HEK293 (cell line): Measurements from ENCODE around the gene TRAM2.

ENCODE experiments used
- CTCF ChIA-PET: fragments of 350-600 bp; formaldehyde crosslinking; extraction: SDS; loops from one replicate; lab custom pipeline; 2021; ENCODE audit warnings: antibody characterized with exemption; lab: Yijun Ruan, JAX
- POLR2A ChIA-PET: fragments of 300-600 bp; formaldehyde crosslinking; extraction: SDS; loops from one replicate; lab custom pipeline; 2020; ENCODE audit warnings: antibody characterized with exemption, inconsistent platforms; lab: Yijun Ruan, JAX
- H3K27ac ChIP-seq: fragments of 200-500 bp; sonication (Bioruptor generic); 2 replicates; pipeline ENCODE4 v1.5.1; 2014; ENCODE audit warnings: low read depth, low read length, control low read depth, inconsistent platforms; ENCODE audit errors: extremely low read depth
- H3K36me3 ChIP-seq, 2 experiments: fragments of 200-500 bp in 1 of 2; sonication (Bioruptor generic) in 1 of 2; 1 replicate in 1 of 2; 2 replicates in 1 of 2; pipeline ENCODE4 v1.5.1; 2014 to 2017; ENCODE audit warnings: inconsistent platforms in 2 of 2, low read length in 2 of 2; ENCODE audit not compliant: control insufficient read depth in 2 of 2, insufficient read depth in 1 of 2
- H3K4me1 ChIP-seq: fragments of 200-500 bp; sonication (Bioruptor generic); 2 replicates; pipeline ENCODE4 v1.5.1; 2014; ENCODE audit warnings: mild to moderate bottlenecking, low read length, inconsistent platforms; ENCODE audit not compliant: control insufficient read depth, insufficient read depth
- H3K4me3 ChIP-seq: 2 replicates; pipeline ENCODE4 v1.5.1; 2011; ENCODE audit warnings: low read depth, mild to moderate bottlenecking, control low read depth, low read length, moderate library complexity
- H3K9me3 ChIP-seq: fragments of 200-500 bp; sonication (Bioruptor generic); 2 replicates; pipeline ENCODE4 v1.5.1; 2014; ENCODE audit warnings: low read depth, low read length, inconsistent platforms; ENCODE audit not compliant: control insufficient read depth, insufficient read depth
- GLI2 ChIP-seq: fragments of 450-650 bp; formaldehyde crosslinking; IDR thresholded peaks from 2 replicates; pipeline ENCODE4; 2017; ENCODE audit warnings: missing biosample characterization, missing genetic modification characterization, low read depth, borderline replicate concordance
- HIC1 ChIP-seq: fragments of 450-650 bp; formaldehyde crosslinking; IDR thresholded peaks from 2 replicates; pipeline ENCODE4 v1.5.1; 2016; ENCODE audit warnings: missing biosample characterization, missing genetic modification characterization
- ZBTB48 ChIP-seq: fragments of 450-650 bp; formaldehyde crosslinking; IDR thresholded peaks from 2 replicates; pipeline ENCODE4 v1.5.1; 2016; ENCODE audit warnings: missing biosample characterization, missing genetic modification characterization
- ZNF10 ChIP-seq: fragments of 450-650 bp; formaldehyde crosslinking; IDR thresholded peaks from 2 replicates; pipeline ENCODE4 v1.5.1; 2017; ENCODE audit warnings: missing biosample characterization, missing genetic modification characterization
- ZNF114 ChIP-seq: fragments of 450-650 bp; formaldehyde crosslinking; IDR thresholded peaks from 2 replicates; pipeline ENCODE4 v1.5.0; 2017; ENCODE audit warnings: missing biosample characterization, missing genetic modification characterization
- ZNF2 ChIP-seq: fragments of 450-650 bp; formaldehyde crosslinking; IDR thresholded peaks from 2 replicates; pipeline ENCODE4 v1.5.1; 2016; ENCODE audit warnings: missing biosample characterization, missing genetic modification characterization
- ZNF266 ChIP-seq: fragments of 450-650 bp; formaldehyde crosslinking; IDR thresholded peaks from 2 replicates; pipeline ENCODE4 v1.5.1; 2016; ENCODE audit warnings: missing biosample characterization, missing genetic modification characterization, low read depth
- ZNF354C ChIP-seq: fragments of 450-650 bp; formaldehyde crosslinking; IDR thresholded peaks from 2 replicates; pipeline ENCODE4 v1.5.1; 2016; ENCODE audit warnings: missing biosample characterization, missing genetic modification characterization, low read depth, borderline replicate concordance
- ZNF362 ChIP-seq: fragments of 450-650 bp; formaldehyde crosslinking; IDR thresholded peaks from 2 replicates; pipeline ENCODE4 v1.5.1; 2016; ENCODE audit warnings: missing biosample characterization, missing genetic modification characterization
- ZNF624 ChIP-seq: fragments of 450-650 bp; formaldehyde crosslinking; IDR thresholded peaks from 2 replicates; pipeline ENCODE4 v1.5.1; 2017; ENCODE audit warnings: missing biosample characterization, missing genetic modification characterization
- ZNF629 ChIP-seq: fragments of 450-650 bp; formaldehyde crosslinking; IDR thresholded peaks from 2 replicates; pipeline ENCODE4 v1.5.1; 2017; ENCODE audit warnings: missing biosample characterization, missing genetic modification characterization
- ZNF701 ChIP-seq: fragments of 450-650 bp; formaldehyde crosslinking; IDR thresholded peaks from 2 replicates; pipeline ENCODE4 v1.5.1; 2016; ENCODE audit warnings: missing biosample characterization, missing genetic modification characterization
- ZNF791 ChIP-seq: fragments of 450-650 bp; formaldehyde crosslinking; IDR thresholded peaks from 2 replicates; pipeline ENCODE4 v1.5.1; 2016; ENCODE audit warnings: missing biosample characterization, missing genetic modification characterization
- TF ChIP-seq, protein P1 (sequence below): fragments of 450-650 bp; formaldehyde crosslinking; IDR thresholded peaks from 2 replicates; pipeline ENCODE4 v1.5.0; 2017; ENCODE audit warnings: missing biosample characterization, missing genetic modification characterization, borderline replicate concordance
- TF ChIP-seq, protein P2 (sequence below): fragments of 450-650 bp; IDR thresholded peaks from 2 replicates; pipeline ENCODE4 v1.5.1; 2018; ENCODE audit warnings: missing biosample characterization, mild to moderate bottlenecking, missing genetic modification characterization

TRAM2 gene

DNA sequence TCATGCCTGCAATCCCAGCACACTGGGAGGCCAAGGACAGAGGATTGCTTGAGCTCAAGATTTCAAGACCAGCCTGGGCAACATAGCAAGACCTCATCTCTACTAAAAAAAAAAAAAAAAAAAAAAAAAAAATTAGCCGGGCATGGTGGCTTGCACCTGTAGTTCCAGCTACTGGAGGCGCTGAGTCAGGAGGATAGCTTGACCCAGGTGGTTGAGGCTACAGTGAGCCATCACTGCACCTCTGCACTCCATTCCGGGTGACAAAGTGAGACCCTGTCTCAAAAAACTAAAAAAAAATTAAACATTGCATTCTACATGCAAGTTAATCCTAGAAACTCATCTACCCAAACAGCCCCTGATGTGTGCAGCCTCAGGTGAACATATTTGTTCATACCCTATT is 7.3 kb upstream of the TRAM2 start:
- TF ChIP-seq ZNF266 (tag by site-specific recombination) (no peak), ZNF362 (tag by site-specific recombination) (peak; percentile 83)
- Histone ChIP-seq H3K27ac (no peak overlapping the region), H3K9me3 (no peaks in the 10 kb centered on the region), H3K36me3 (peaks cover 0 to 10% of the 10 kb centered on the region in 2 experiments; a peak in 2 of 3 replicates), H3K4me1 (no peaks in the 10 kb centered on the region), H3K4me3 (no peak overlapping the region)
- ChIA-PET POLR2A (no interaction called here), CTCF (interaction anchor here (0.6 to 10.2 kb wide), 3 partner anchors 13 to 175 kb away, joined by 3 to 95 read pairs (median 3); no protein-coding TSS in a partner anchor)

DNA sequence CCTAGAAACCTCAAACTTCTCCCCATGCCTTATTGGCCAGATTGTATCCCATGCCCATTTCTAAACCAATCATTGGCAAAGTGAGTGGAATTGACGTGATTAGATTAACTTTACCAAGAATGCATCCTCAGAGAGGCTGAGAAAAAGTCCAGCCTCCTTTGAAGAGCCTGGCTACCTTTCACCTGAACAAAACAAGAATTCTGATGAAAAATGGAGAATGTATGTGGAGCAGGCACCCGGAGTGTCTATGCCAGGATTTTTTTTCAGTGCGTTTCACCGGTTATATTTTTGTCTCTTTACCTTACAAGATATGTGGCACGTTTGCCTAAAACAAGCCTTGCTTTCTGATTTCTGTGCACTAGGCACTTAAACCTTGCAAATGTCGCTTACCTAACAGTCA is 6.1 kb upstream of the TRAM2 start:
- no peaks in the 10 kb centered on the region for H3K4me1 ChIP-seq
- TF ChIP-seq ZNF2 (no peak), HIC1 (tag by site-specific recombination) (no peak), GLI2 (tag by site-specific recombination) (no peak), ZBTB48 (tag by site-specific recombination) (no peak), ZNF629 (tag by site-specific recombination) (no peak), ZNF114 (tag by site-specific recombination) (no peak), ZNF701 (no peak), ZNF624 (tag by site-specific recombination) (no peak), ZNF791 (tag by site-specific recombination) (no peak), ZNF354C (tag by site-specific recombination) (no peak), ZNF10 (no peak)
- TF ChIP-seq, protein P1, sequence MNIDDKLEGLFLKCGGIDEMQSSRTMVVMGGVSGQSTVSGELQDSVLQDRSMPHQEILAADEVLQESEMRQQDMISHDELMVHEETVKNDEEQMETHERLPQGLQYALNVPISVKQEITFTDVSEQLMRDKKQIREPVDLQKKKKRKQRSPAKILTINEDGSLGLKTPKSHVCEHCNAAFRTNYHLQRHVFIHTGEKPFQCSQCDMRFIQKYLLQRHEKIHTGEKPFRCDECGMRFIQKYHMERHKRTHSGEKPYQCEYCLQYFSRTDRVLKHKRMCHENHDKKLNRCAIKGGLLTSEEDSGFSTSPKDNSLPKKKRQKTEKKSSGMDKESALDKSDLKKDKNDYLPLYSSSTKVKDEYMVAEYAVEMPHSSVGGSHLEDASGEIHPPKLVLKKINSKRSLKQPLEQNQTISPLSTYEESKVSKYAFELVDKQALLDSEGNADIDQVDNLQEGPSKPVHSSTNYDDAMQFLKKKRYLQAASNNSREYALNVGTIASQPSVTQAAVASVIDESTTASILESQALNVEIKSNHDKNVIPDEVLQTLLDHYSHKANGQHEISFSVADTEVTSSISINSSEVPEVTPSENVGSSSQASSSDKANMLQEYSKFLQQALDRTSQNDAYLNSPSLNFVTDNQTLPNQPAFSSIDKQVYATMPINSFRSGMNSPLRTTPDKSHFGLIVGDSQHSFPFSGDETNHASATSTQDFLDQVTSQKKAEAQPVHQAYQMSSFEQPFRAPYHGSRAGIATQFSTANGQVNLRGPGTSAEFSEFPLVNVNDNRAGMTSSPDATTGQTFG (tag by site-specific recombination), result no peak
- TF ChIP-seq, protein P2, sequence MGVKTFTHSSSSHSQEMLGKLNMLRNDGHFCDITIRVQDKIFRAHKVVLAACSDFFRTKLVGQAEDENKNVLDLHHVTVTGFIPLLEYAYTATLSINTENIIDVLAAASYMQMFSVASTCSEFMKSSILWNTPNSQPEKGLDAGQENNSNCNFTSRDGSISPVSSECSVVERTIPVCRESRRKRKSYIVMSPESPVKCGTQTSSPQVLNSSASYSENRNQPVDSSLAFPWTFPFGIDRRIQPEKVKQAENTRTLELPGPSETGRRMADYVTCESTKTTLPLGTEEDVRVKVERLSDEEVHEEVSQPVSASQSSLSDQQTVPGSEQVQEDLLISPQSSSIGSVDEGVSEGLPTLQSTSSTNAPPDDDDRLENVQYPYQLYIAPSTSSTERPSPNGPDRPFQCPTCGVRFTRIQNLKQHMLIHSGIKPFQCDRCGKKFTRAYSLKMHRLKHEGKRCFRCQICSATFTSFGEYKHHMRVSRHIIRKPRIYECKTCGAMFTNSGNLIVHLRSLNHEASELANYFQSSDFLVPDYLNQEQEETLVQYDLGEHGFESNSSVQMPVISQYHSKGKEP (tag by site-specific recombination), result no peak
- H3K9me3 ChIP-seq, result no peaks in the 10 kb centered on the region
- H3K4me3 ChIP-seq, result no peak overlapping the region
- H3K36me3 ChIP-seq, result peaks cover 0 to 10% of the 10 kb centered on the region in 2 experiments; a peak in 2 of 3 replicates
- POLR2A ChIA-PET, result no interaction called here
- H3K27ac ChIP-seq, result no peak overlapping the region
- CTCF ChIA-PET, result interaction anchor here (0.5 to 10.2 kb wide), 6 partner anchors 10 to 175 kb away, joined by 3 to 95 read pairs (median 4); no protein-coding TSS in a partner anchor
